Mesothelial cell of epicardium (in vitro differentiated cells): ENCODE results near the gene CCNL2. TPM values are rescaled to one million over a fixed set of nuclear protein-coding genes. Genes with fewer than 3 reads are reported as not detected.
"Not testable (repeated sequence)": the region's sequence is repeated elsewhere in the genome, so short reads cannot be mapped to it uniquely, and the experiment has no call there.

Experiments
- DNase-seq, 2 experiments: peaks; one replicate each; pipeline ENCODE4 v3.0.0; 2021; ENCODE audit warnings: low spot score in 2 of 2; ENCODE audit not compliant: unreplicated experiment in 2 of 2
- H3K27ac Mint-ChIP-seq: 2 replicates; pipeline ENCODE4 v1.8.0; 2021; ENCODE audit warnings: mixed read lengths
- H3K27me3 Mint-ChIP-seq: 2 replicates; pipeline ENCODE4 v1.8.0; 2021; ENCODE audit warnings: low read depth, mixed read lengths
- H3K36me3 Mint-ChIP-seq: 2 replicates; pipeline ENCODE4 v1.8.0; 2021; ENCODE audit warnings: mixed read lengths
- H3K4me1 Mint-ChIP-seq: 2 replicates; pipeline ENCODE4 v1.8.0; 2021; ENCODE audit warnings: mixed read lengths
- H3K4me3 Mint-ChIP-seq: 2 replicates; pipeline ENCODE4 v1.8.0; 2021; ENCODE audit warnings: mild to moderate bottlenecking, moderate library complexity, mixed read lengths
- H3K9me3 Mint-ChIP-seq: 2 replicates; pipeline ENCODE4 v1.8.0; 2021; ENCODE audit warnings: mixed read lengths
- total RNA-seq: library from RNA; stranded (reverse); gene quantifications from 3 replicates; pipeline ENCODE4 v1.2.1, GENCODE V29; 2021
- TF ChIP-seq, protein P1 (sequence below): fragments of 200-600 bp; sonication (generic); IDR thresholded peaks from one replicate; pipeline ENCODE4 v1.5.0; 2021; ENCODE audit warnings: antibody characterized with exemption; ENCODE audit not compliant: unreplicated experiment

The CCNL2 gene
- total RNA-seq, 1 donor from 2014 or later, result 423 TPM

DNA sequence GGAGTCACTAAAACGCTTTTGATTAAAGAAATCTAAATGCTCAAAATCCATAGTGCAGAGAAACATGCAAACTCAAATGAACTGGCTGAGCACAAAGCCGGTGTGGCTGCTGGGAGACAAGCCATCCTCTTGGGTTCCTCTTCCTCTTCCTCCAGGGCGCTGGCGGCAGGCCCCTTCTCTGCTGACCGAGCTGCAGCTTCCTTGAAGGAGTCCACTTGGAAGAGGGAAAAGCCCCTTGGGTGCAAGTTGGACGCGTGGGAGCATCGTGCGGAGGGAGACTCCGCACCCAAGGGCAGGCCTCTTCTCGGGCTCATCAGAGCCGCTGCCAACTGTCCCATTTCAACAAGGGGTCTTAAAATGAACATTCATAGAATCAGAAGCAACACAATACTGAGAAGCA is 7.9 kb downstream of the CCNL2 start:
- no peak overlapping the region for H3K27ac Mint-ChIP-seq
- peaks cover 70% of the 10 kb centered on the region for H3K36me3 Mint-ChIP-seq
- TF ChIP-seq, protein P1, sequence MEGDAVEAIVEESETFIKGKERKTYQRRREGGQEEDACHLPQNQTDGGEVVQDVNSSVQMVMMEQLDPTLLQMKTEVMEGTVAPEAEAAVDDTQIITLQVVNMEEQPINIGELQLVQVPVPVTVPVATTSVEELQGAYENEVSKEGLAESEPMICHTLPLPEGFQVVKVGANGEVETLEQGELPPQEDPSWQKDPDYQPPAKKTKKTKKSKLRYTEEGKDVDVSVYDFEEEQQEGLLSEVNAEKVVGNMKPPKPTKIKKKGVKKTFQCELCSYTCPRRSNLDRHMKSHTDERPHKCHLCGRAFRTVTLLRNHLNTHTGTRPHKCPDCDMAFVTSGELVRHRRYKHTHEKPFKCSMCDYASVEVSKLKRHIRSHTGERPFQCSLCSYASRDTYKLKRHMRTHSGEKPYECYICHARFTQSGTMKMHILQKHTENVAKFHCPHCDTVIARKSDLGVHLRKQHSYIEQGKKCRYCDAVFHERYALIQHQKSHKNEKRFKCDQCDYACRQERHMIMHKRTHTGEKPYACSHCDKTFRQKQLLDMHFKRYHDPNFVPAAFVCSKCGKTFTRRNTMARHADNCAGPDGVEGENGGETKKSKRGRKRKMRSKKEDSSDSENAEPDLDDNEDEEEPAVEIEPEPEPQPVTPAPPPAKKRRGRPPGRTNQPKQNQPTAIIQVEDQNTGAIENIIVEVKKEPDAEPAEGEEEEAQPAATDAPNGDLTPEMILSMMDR, result no peak
- no peak overlapping the region for H3K4me3 Mint-ChIP-seq
- no peaks in the 10 kb centered on the region for H3K9me3 Mint-ChIP-seq
- DNase-seq, result no peak
- H3K4me1 Mint-ChIP-seq, result peaks cover 2% of the 10 kb centered on the region
- no peaks in the 10 kb centered on the region for H3K27me3 Mint-ChIP-seq

DNA sequence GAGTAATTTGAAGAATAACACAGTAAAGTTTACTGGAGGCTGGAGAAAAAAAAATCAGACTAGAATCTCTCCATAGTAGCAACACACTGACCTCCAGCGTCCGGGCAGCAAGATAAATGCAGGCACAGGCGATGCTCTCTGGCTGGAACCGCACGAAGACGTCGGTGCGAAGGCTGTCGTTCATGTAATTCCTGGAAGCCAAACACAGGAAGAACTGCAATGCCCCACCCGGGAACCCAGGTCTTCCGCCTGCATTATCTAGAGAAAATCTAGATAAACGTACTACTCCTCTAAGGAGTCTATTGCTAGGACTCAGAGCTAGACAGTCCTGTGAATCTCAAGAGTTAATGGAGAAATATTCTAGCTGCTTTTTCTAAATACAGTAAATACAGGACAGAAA is 8.5 kb downstream of the CCNL2 start:
- H3K27ac Mint-ChIP-seq, result no peak overlapping the region
- no peaks in the 10 kb centered on the region for H3K9me3 Mint-ChIP-seq
- H3K27me3 Mint-ChIP-seq, result no peaks in the 10 kb centered on the region
- H3K4me1 Mint-ChIP-seq, result peaks cover 2% of the 10 kb centered on the region
- H3K36me3 Mint-ChIP-seq, result peaks cover 75% of the 10 kb centered on the region
- TF ChIP-seq, protein P1, result no peak
- no peak overlapping the region for H3K4me3 Mint-ChIP-seq
- no peak for DNase-seq

DNA sequence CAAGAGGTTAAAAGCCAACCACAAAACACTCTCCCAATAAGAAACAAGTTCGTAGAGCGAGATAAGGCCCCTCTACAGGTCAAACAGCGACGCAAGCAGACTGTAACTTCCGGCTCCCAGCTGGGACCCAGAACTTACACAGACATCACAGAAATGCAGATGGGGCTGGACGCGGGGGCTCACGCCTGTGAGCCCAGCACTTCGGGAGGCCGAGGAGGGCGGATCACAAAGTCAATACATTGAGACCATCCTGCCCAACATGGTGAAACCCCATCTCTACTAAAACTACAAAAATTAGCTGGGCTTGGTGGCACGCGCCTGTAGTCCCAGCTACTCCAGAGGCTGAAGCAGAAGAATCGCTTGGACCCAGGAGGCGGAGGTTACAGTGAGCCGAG is 11.1 kb downstream of the CCNL2 start:
- no peak overlapping the region for H3K4me3 Mint-ChIP-seq
- peaks cover 59% of the 10 kb centered on the region for H3K36me3 Mint-ChIP-seq
- no peaks in the 10 kb centered on the region for H3K4me1 Mint-ChIP-seq
- TF ChIP-seq, protein P1, result no peak
- no peak for DNase-seq
- no peak overlapping the region for H3K27ac Mint-ChIP-seq
- no peaks in the 10 kb centered on the region for H3K9me3 Mint-ChIP-seq
- no peaks in the 10 kb centered on the region for H3K27me3 Mint-ChIP-seq

DNA sequence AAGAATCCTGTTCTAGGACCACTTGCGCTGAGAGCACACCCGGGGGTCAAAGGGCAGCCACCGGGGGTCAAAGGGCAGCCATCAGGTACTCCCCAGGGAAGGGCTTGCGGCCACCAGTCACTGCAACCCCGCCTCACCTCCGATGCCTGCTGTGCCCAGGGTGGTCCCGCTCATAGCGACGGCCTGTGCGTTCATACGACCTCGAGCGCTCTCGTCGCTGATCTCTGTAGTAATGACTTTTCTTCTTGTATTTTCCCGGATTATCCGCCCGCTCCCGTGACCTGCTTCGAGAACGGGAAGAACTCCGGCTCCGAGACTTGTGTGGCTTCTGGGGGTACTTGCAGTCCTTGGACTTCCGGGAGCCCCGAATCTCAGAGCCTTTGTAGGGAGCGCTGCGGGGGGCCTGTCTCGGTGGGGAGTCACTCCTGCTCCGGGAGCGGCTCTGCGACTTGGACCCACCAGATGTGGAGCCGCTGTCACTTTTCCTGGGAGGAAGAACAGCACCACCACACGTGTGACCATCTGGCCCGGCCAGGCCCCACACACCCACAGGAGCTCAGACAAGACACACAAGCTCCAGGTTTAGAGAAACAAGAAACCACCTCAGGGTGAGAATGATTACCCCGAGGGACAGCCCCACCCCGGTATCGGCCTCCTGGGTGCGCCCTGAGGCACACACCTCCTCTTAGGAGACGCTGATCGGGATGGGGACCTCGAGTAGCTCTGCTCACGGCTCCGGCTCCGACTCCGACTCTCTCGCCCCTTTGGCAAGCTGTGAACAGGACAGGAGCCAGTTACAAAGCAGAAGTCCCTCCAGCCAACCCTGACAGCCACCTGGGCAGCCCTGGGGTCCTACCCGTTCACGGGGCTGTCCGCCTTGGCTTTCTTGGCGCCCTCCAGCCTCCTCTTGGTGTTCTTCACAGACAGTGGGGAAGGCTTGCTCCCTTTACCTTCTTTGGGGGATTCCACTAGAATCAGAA is 11.7 kb downstream of the CCNL2 start:
- Mint-ChIP-seq H3K4me1 (no peaks in the 10 kb centered on the region), H3K27me3 (no peaks in the 10 kb centered on the region), H3K36me3 (peaks cover 52% of the 10 kb centered on the region), H3K9me3 (no peaks in the 10 kb centered on the region), H3K4me3 (no peak overlapping the region), H3K27ac (no peak overlapping the region)
- no peak for DNase-seq
- TF ChIP-seq, protein P1, result no peak

DNA sequence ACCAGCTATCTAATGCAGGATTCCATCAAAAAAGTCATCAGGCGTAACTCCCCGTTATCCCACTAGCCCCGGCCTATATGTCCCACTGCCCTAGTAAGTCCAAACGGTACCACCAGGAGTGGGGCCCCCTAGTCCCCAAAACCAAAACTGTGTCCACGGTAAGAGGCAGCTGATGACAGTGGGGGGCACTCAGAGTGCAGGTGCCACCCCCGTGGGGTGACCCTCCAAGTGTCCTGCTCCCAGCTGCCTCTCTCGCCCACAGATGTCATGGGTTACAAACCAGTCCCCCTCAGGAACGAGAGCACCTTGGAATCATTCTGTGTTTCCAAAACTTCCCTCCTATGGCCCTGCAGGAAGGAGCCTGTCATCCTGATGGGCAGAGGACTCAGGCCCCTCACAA is 13.2 kb downstream of the CCNL2 start:
- Mint-ChIP-seq H3K4me3 (no peak overlapping the region), H3K27me3 (no peaks in the 10 kb centered on the region), H3K27ac (no peak overlapping the region), H3K4me1 (no peaks in the 10 kb centered on the region), H3K36me3 (peaks cover 40% of the 10 kb centered on the region), H3K9me3 (no peaks in the 10 kb centered on the region)
- TF ChIP-seq, protein P1, result no peak
- no peak for DNase-seq

DNA sequence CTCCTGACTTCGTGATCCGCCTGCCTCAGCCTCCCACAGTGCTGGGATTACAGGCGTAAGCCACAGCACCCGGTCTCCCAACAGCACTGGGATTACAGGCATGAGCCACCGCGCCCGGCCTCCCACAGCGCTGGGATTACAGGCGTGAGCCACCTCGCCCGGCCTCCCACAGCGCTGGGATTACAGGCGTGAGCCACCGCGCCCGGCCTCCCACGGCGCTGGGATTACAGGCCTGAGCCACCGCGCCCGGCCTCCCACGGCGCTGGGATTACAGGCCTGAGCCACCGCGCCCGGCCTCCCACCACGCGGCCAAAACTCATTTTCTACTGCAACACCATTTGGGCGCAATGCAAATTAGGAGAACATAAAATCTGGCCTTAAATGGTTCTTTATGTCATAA is 13.8 kb downstream of the CCNL2 start:
- H3K27ac Mint-ChIP-seq, DNase-seq, H3K4me1 Mint-ChIP-seq, H3K4me3 Mint-ChIP-seq, H3K9me3 Mint-ChIP-seq, H3K27me3 Mint-ChIP-seq: not testable (repeated sequence)
- H3K36me3 Mint-ChIP-seq, result peaks cover 34% of the 10 kb centered on the region
